ENCODE results near the gene TSHZ2. TPM values are rescaled to one million over a fixed set of nuclear protein-coding genes. Genes with fewer than 3 reads are reported as not detected.

TSHZ2 gene
- total and polyA plus RNA-seq, 2 of the 4 experiments (the other 2 are of a cell fraction): under 0.01 to 0.02 TPM

GRCh38 chr20:53389516-53390300 is 417.6 kb downstream of the TSHZ2 start:
- H3K27me3 ChIP-seq (ENCODE audit: control insufficient read depth, insufficient read depth, low read length): no peaks in the 10 kb centered on the region
- CTCF ChIA-PET: no interaction called here
- no peak overlapping the region for H3K4ac ChIP-seq (ENCODE audit: low read depth, low read length)
- H2AK5ac ChIP-seq (ENCODE audit: low read depth, low read length): no peak overlapping the region
- H2BK5ac ChIP-seq (ENCODE audit: low read depth, low read length, poor library complexity, severe bottlenecking): no peak overlapping the region
- H3K9me3 ChIP-seq (ENCODE audit: control insufficient read depth, insufficient read depth, low read length): no peaks in the 10 kb centered on the region
- no peak overlapping the region for H2BK15ac ChIP-seq (ENCODE audit: low read depth, low read length)
- TF ChIP-seq FOS (IDR thresholded peaks at IDR 0.05; ENCODE audit: low read depth, low read length) (no peak), CTCF (conservative IDR thresholded peaks at IDR 0.05; ENCODE audit: low read depth, low read length) (no peak), NFE2L2 (IDR thresholded peaks at IDR 0.05; ENCODE audit: low read depth, low read length) (no peak), BHLHE40 (IDR thresholded peaks at IDR 0.05; ENCODE audit: low read depth, low read length) (no peak), RAD21 (IDR thresholded peaks at IDR 0.05; ENCODE audit: low read length) (no peak), MAZ (IDR thresholded peaks at IDR 0.05; ENCODE audit: borderline replicate concordance, low read depth, low read length) (no peak), CEBPB (IDR thresholded peaks at IDR 0.05; ENCODE audit: low read depth, low read length) (no peak), SMC3 (IDR thresholded peaks at IDR 0.05; ENCODE audit: low read depth, low read length) (no peak), MAFK (IDR thresholded peaks at IDR 0.05; ENCODE audit: low read depth, low read length) (no peak), RCOR1 (IDR thresholded peaks at IDR 0.05; ENCODE audit: insufficient replicate concordance, low read length) (no peak), CHD1 (IDR thresholded peaks at IDR 0.05; ENCODE audit: low read depth, low read length) (no peak), ELK1 (IDR thresholded peaks at IDR 0.05; ENCODE audit: borderline replicate concordance, low read depth, low read length) (no peak), POLR2A (IDR thresholded peaks at IDR 0.05; ENCODE audit: low read depth, low read length) (no peak), MXI1 (IDR thresholded peaks at IDR 0.05; ENCODE audit: borderline replicate concordance, low read depth, low read length) (no peak), RFX5 (IDR thresholded peaks at IDR 0.05; ENCODE audit: low read depth, low read length) (no peak), USF2 (IDR thresholded peaks at IDR 0.05; ENCODE audit: low read depth, low read length) (no peak)
- no peak overlapping the region for H3K18ac ChIP-seq (ENCODE audit: low read depth, low read length)
- H3K79me1 ChIP-seq (ENCODE audit: low read depth in 1 of 2, low read length in 2 of 2): no peaks in the 10 kb centered on the region
- no peak overlapping the region for H3K4me2 ChIP-seq (ENCODE audit: low read depth, low read length)
- POLR2A ChIA-PET (ENCODE audit: unreplicated experiment): no interaction called here
- H4K5ac ChIP-seq (ENCODE audit: low read depth, low read length): no peak overlapping the region
- H2BK20ac ChIP-seq (ENCODE audit: low read depth, low read length): no peak overlapping the region
- H3K14ac ChIP-seq (replicated peaks; ENCODE audit: low read depth, low read length): no peak overlapping the region
- no peak overlapping the region for H2AFZ ChIP-seq (replicated peaks; ENCODE audit: low read length, poor library complexity)
- H3K9ac ChIP-seq (ENCODE audit: low read depth, low read length): no peak overlapping the region
- intact Hi-C loops (cut with micrococcal nuclease) (no loop called here), dilution Hi-C loops (cut with HindIII; ENCODE audit: low sequenced_read_pairs, unreplicated experiment) (no loop called here), in situ Hi-C loops (cut with MboI; ENCODE audit: low sequenced_read_pairs) (no loop called here)
- no peak overlapping the region for H2AK9ac ChIP-seq (replicated peaks; ENCODE audit: low read depth, low read length, poor library complexity)
- H3K23ac ChIP-seq (ENCODE audit: low read depth, low read length): no peak overlapping the region
- DNase-seq: no peak
- H3K27ac ChIP-seq (ENCODE audit: insufficient read depth, low read length): no peak overlapping the region
- H3K9me1 ChIP-seq (ENCODE audit: insufficient read depth, low read length): no peaks in the 10 kb centered on the region
- no peak overlapping the region for H4K91ac ChIP-seq (ENCODE audit: insufficient read depth, low read depth, low read length)
- H4K20me1 ChIP-seq (ENCODE audit: insufficient read depth, low read length): no peaks in the 10 kb centered on the region
- ATAC-seq (ENCODE audit: low read depth): no peak
- H3K56ac ChIP-seq (ENCODE audit: extremely low read depth, insufficient read depth, low read length): no peak overlapping the region
- BruUV-seq (replicated peaks): no TSS peak
- H2BK120ac ChIP-seq (ENCODE audit: low read depth, low read length): no peak overlapping the region
- 90% methylated on average over 4 of the region's 10 CpGs; no CpG with 5 or more reads in 1 of the 2 experiments for WGBS, 2 experiments (ENCODE audit: extremely low coverage in 2 of 2, insufficient read length in 1 of 2)
- H3K36me3 ChIP-seq (ENCODE audit: control insufficient read depth, insufficient read depth, low read length): no peaks in the 10 kb centered on the region
- no peaks in the 10 kb centered on the region for H3K4me1 ChIP-seq (ENCODE audit: control insufficient read depth, insufficient read depth, low read length)
- no peak overlapping the region for H3K4me3 ChIP-seq (ENCODE audit: insufficient read depth, low read depth, low read length)
- H4K8ac ChIP-seq (ENCODE audit: low read depth in 2 of 2, low read length in 2 of 2): no peak overlapping the region

Data from IMR-90 (cell line).